Measurements from ENCODE around the gene CLHC1. TPM values are rescaled to one million over a fixed set of nuclear protein-coding genes. Genes with fewer than 3 reads are reported as not detected.

The CLHC1 gene
- total and polyA plus RNA-seq, 10 of the 15 experiments (the other 5 are each of a cell fraction or from before 2014, with no cell fraction given) = 2.6 to 6.8 (median 4.7) TPM

DNA sequence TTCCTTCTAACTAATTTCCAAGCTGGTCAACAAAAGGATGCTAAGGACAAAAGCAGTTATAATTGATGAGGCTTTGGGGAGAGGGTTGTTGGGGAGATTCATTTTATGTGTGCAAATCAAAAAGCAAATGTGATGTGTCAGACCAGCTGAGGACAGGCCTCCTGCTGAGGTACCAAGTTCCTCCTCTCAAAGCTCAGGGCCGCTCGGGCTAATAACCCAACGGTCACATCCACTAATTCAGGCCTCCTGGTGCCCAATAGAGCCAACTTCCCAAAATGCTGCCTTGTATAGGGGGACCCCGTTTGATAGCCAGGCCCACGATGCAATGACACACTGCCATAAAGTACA, 93.2 kb downstream of the CLHC1 start (continued):
- TF ChIP-seq ZNF207 (IDR thresholded peaks at IDR 0.05; ENCODE audit: borderline replicate concordance) (no peak), MYC (IDR thresholded peaks at IDR 0.05; ENCODE audit: insufficient read depth, insufficient read length, insufficient replicate concordance, low read length, severe bottlenecking) (no peak), NFXL1 (IDR thresholded peaks at IDR 0.05; ENCODE audit: borderline replicate concordance) (no peak)

- no peak for DNase-seq (ENCODE audit: low read depth, low spot score)
- H3K79me2 ChIP-seq (ENCODE audit: control insufficient read depth, insufficient read depth, low read length) = no peaks in the 10 kb centered on the region
- no peaks in the 10 kb centered on the region for H3K27me3 ChIP-seq (replicated peaks in 1 of 2; ENCODE audit: control insufficient read depth in 2 of 2, insufficient read depth in 2 of 2, low read length in 1 of 2)
- ChIA-PET RAD21 (ENCODE audit: unreplicated experiment) (interaction anchor here (0.7 to 1.2 kb wide), 3 partner anchors 21 to 88 kb away, joined by 3 read pairs; partner anchors contain the start of gene RTN4), POLR2A (interaction anchor here (1.1 kb wide), 1 partner anchor 13 kb away, joined by 4 read pairs; no protein-coding TSS in a partner anchor), CTCF (interaction anchor here (1.1 to 2.1 kb wide), 3 partner anchors 14 to 19 kb away, joined by 3 to 5 read pairs (median 5); no protein-coding TSS in a partner anchor), SMC1A (ENCODE audit: uncharacterized antibody, unreplicated experiment) (interaction anchor here (1.2 to 2.1 kb wide), 3 partner anchors 13 to 18 kb away, joined by 4 to 11 read pairs (median 6); no protein-coding TSS in a partner anchor)
- H4K20me1 ChIP-seq (ENCODE audit: control insufficient read depth, insufficient read depth) = no peaks in the 10 kb centered on the region
- H2AFZ ChIP-seq (ENCODE audit: control insufficient read depth, low read depth, low read length) = no peak overlapping the region
- in situ Hi-C loops (cut with MboI) (no loop called here), intact Hi-C loops (cut with micrococcal nuclease; ENCODE audit: unreplicated experiment) (no loop called here)
- H3K9me3 ChIP-seq (replicated peaks; ENCODE audit: control insufficient read depth, insufficient read depth, low read length) = no peaks in the 10 kb centered on the region; the same call in 2 of the 3 replicates
- 70% methylated on average over 12 of the region's 12 CpGs for WGBS (ENCODE audit: insufficient coverage, insufficient replicate concordance, low lambda C conversion rate, missing lambda C conversion rate)
- no peaks in the 10 kb centered on the region for H3K36me3 ChIP-seq (ENCODE audit: control insufficient read depth in 2 of 2, insufficient read depth in 2 of 2, low read length in 1 of 2)
- ATAC-seq = no peak
- H3K4me1 ChIP-seq (ENCODE audit: control insufficient read depth, insufficient read depth, low read length) = peaks cover 15% of the 10 kb centered on the region
- H3K27ac ChIP-seq (ENCODE audit: control insufficient read depth, insufficient read depth) = no peak overlapping the region
- H3K9ac ChIP-seq (ENCODE audit: control insufficient read depth, insufficient read depth, low read length) = no peak overlapping the region
- no peak overlapping the region for H3K4me2 ChIP-seq (ENCODE audit: control insufficient read depth, insufficient read depth)
- H3K4me3 ChIP-seq = no peak overlapping the region
- no TSS peak for BruUV-seq (replicated peaks)
- no peak for FAIRE-seq
- TF ChIP-seq RAD51 (IDR thresholded peaks at IDR 0.05) = no peak
- no peak for TF ChIP-seq E2F8 (IDR thresholded peaks at IDR 0.05; ENCODE audit: low read depth, partially characterized antibody)
- no peak for TF ChIP-seq RB1 (IDR thresholded peaks at IDR 0.05; ENCODE audit: borderline replicate concordance)
- no peak for TF ChIP-seq STAT3 (IDR thresholded peaks at IDR 0.05; ENCODE audit: low read depth, low read length)
- TF ChIP-seq MTA3 (IDR thresholded peaks at IDR 0.05; ENCODE audit: borderline replicate concordance, low read length) = no peak
- TF ChIP-seq NR2C1 (IDR thresholded peaks at IDR 0.05) = no peak
- TF ChIP-seq RELA (IDR thresholded peaks at IDR 0.05; ENCODE audit: borderline replicate concordance, partially characterized antibody) = no peak
- TF ChIP-seq SKIL (IDR thresholded peaks at IDR 0.05; ENCODE audit: low read depth, poor library complexity, severe bottlenecking) = no peak
- TF ChIP-seq, protein P1, sequence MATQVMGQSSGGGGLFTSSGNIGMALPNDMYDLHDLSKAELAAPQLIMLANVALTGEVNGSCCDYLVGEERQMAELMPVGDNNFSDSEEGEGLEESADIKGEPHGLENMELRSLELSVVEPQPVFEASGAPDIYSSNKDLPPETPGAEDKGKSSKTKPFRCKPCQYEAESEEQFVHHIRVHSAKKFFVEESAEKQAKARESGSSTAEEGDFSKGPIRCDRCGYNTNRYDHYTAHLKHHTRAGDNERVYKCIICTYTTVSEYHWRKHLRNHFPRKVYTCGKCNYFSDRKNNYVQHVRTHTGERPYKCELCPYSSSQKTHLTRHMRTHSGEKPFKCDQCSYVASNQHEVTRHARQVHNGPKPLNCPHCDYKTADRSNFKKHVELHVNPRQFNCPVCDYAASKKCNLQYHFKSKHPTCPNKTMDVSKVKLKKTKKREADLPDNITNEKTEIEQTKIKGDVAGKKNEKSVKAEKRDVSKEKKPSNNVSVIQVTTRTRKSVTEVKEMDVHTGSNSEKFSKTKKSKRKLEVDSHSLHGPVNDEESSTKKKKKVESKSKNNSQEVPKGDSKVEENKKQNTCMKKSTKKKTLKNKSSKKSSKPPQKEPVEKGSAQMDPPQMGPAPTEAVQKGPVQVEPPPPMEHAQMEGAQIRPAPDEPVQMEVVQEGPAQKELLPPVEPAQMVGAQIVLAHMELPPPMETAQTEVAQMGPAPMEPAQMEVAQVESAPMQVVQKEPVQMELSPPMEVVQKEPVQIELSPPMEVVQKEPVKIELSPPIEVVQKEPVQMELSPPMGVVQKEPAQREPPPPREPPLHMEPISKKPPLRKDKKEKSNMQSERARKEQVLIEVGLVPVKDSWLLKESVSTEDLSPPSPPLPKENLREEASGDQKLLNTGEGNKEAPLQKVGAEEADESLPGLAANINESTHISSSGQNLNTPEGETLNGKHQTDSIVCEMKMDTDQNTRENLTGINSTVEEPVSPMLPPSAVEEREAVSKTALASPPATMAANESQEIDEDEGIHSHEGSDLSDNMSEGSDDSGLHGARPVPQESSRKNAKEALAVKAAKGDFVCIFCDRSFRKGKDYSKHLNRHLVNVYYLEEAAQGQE (IDR thresholded peaks at IDR 0.05; ENCODE audit: low read depth, low read length) = no peak
- no peak for TF ChIP-seq HDGF (IDR thresholded peaks at IDR 0.05)
Measured at GRCh38 chr2:55138014-55138881, 93.8 kb downstream of the CLHC1 start.
